Activated CD4-positive, CD25-positive, alpha-beta regulatory T cell treated with anti-CD3 and anti-CD28 coated beads, Interleukin-2, amount 50 U/mL, for 16 hours (primary cell): ENCODE measurements around the gene GPC6.

ENCODE experiments used
- DNase-seq: peaks from one replicate; pipeline ENCODE4 v3.0.0-alpha.2; 2020; ENCODE audit warnings: low read depth, low spot score

Gene GPC6

DNA sequence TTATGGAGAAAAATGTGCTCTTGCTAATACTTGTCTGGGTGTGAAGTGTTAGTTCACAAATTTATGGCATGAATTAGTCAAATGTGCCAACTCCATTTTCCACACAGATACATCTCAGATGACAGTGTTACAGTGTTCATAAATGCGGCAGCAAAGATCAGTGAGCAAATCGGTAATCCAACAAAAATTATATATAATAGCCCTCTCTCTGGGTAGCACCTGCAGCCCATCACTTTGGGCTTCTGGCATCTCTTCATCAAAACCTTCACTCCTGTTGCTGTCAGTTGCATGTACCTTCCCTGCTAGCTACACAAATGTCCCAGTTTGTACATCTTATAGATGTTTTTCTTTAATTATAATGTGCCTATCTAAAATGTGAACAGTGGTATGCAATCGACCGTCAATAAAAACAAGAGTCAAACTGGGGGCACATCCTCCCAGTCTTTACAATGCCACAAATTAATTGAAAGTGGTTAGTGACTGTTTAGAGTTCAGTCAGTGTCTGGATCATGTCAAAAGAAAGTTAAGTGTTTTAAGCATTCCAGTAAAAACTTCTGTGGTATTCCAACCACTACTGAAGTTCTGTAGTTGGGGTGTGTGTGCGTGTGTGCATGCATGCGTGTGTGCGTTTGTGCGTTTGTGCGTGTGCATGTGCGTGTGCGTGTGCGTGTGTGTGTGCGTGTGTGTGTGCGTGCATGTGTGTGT is 804.0 kb downstream of the GPC6 start:
- no peak for DNase-seq

DNA sequence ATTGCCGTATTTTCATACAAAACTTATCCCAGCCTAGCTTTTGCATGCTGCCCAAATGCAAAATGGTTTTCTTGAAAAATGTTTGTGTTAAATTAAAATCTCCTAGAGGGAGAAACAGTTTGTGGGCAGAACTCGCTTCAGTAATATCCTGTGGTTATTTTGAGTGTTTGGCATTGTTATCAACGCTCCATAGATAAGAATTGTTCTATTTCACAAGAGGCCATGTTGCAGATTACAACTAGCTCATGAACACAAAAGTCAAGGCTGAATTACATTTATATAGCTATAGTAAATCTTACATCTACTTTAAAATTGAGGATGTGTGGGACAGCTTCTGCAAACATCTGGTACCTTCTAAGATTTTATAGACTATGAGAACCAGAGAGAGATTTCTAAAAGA is 805.0 kb downstream of the GPC6 start:
- no peak for DNase-seq

DNA sequence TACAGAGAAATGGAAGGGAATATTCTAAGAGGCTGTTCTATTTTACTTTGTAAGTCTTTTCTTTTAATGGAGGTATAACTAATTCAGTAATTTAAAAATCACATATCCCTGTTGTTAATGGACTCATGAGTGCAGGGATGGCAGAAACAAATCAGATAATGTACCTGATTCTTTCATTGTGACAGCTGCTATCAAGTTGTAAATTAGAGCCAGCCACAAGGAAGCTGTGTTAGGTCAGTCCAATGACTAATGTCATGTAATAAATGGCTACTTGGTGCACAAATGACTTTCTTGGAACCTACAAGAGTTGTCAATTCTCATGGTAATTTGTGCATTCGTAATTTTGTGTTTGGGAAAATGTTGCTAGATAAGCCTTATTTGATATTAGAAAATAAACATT is 806.5 kb downstream of the GPC6 start:
- no peak for DNase-seq

DNA sequence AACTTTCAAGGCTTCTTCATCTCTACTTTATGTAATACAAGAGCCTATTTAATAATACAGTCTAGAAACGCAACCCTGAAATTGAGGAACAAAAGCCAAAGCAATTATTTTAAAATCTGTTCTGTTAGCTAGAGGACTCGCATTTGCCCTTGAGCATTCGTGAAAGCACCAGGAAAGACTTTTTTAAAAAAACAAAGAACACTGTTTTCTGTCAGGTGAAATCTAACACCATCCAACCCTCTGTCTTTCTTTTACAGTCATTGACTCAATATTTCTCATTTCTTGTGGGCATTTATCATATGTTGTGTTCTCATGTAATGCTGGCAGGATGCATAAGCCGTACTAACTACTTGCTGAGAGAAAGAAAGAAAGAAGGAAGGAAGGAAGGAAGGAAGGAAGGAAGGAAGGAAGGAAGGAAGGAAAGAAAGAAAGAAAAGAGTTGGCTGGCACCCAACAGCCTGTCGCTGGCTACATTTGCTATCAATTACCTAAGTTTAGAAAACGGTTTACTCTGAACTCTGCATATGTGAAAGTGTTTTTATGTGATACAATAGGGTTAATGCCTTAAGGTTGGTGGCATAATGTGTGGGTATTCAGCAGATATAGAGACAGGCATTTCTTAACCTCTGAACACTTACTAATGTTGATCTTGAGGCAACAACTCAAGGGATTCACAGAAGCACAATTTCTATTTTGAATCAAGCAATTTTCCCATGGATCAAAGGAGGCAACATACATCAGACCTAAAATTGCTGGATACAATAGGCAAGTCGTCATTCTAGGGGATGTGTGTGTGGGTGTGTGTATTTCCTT is 807.4 kb downstream of the GPC6 start:
- no peak for DNase-seq

DNA sequence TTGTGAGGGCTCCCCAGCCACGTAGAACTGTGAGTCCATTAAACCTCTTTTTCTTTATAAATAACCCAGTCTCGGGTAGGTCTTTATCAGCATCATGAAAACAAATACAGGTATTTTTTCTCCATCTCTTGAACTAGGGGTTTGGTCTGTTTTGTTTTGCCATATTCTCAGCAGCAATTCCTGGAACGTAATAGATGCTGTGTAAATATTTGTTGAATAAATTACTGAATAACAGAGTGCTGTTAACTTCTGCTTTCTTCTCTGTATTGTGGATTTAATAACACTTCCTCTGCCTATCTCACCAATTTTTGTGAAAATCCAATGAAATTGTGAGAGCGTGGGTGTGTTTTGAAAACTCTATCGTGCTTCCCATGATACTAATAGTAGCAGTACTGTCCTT is 823.4 kb downstream of the GPC6 start:
- no peak for DNase-seq

DNA sequence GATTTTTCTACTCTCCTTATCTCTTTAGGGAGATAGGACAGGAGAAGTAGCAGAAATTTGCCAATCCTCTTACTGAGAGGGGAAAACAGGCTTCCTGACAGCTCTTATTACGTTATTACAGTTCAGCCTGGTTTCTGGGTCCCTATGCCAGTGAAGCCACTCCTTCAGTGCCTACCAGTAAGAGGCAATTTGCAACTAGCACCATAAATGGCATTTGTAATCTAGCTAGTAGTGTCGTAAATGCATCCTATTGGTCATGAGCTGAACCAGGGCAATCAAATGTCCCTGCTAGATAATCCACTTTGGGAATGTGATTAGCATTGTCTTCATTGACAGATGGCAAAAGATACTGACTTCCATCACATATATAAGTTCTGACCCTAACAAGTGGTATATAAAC is 824.1 kb downstream of the GPC6 start:
- DNase-seq = no peak

DNA sequence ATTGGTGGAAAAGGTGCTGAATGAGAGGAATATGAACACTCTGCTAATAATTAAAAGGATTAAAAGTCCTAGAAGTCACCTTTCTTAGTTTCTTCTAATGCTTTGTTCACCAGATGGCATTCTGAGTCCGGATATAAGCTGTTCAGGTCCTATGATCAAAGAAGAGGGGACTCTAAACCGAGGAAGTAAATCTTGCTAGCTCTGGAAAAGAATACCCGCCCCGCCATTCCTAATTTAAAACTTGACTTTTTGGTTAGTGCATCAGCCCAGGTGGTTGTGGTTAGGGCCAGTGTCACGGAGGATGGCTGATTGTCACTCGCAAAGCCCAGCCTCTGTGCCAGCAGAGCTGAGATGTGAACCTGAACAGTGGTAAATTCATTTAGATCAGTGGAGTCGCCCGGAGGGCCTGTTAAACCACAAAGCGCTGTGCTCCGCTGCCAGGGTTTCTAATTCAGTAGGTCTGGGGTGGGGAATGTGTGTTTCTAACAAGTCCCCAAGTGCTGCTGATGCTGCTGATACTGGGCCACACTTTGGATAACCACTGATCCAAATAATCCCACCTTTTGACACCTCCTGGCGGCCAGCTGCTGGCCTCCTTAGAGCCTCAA is 827.5 kb downstream of the GPC6 start:
- no peak for DNase-seq

DNA sequence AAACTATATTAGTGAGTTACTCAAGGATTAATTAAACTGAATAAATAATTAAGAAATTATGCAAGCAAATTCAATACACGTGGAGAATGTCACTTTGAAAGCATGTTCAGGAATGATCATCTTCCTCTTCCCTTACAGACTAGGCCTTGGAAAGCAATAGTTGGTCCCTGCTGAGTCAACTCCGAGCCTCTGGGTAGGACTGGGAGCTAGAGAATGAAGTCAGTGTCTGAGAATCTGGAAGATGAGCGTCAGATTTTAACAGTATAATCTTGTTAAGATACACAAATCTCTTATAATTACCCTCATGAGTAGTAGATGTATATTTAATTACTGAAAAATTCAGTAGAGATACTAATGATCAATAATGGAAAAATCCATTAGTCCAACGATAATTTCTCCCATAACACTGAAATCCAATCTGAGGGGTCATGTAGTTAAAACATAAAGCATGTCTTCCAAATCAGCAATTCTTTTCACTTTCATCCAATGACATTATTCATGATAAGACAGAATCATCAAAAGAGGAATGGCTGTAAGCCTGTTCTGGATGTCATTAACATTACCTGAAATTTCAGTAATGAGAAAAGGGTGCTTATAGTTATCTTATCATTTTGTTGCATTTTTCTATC is 829.9 kb downstream of the GPC6 start:
- DNase-seq = no peak

DNA sequence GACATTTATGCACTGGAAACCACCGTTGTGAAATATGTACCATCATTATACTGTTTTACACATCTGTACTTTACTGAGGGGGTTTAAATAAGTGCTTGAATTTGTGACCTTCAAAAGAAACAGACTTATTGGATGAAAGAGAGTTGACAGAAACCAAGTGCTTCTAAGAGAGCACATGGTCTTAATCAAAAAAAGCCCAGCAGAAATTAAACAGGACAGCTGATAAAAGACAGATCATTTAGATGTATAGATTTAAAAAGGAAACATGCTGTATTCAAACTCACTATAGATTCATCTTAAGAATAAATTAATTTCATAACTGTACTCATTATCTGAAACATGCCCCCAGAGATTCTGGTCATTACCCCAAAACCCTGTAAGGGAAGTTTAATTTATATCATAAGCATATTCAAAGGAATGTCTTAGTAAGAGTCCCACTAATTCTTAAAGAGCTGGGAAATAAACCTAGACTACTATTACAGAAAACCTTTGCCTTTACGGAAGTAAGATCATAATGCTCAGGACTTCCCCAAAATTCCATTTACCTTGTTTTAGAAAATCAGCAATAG is 831.1 kb downstream of the GPC6 start:
- no peak for DNase-seq

DNA sequence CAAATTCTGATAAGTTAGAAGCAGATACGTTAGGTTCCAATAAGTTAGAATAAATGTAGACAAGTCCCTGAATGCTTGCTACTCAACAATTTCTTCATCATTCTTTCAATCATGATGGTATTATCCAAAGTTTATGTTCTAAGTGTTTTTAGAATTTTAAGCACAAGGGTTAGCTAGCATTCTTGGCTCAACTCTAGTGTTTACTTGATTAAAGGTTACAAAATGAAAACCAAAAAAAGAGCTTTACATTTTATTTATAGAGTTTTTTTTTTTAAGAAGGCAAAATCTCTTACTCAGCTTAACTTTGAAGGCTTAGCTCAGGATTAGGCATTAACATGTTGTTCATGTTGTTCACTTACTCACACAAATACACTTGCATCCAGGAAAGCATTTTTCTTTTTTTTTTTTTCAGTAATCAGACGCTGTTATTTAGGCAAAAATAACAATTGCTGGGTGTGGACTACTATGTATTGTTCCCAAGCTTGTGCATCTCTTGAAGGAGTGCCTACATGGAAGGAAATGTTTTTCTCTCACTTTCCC is 832.3 kb downstream of the GPC6 start:
- no peak for DNase-seq

DNA sequence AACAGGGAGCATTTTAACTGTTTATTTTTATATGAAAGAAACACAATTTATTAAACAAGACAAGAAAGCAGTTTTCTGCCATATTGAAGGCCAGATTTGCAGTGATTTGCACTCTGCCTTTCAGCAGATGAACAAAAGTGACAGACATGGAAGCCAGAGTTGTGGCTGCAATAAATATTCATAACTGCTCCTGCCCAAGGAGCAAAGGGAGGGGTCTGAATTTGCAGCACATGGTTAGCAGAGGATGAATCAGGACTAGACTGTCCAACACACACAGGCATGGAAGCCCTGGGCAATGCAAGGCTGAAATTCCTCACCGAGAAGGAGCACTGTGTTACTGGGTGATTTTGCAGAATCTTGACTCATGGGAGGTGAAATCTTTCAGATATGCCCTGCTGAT is 834.7 kb downstream of the GPC6 start:
- no peak for DNase-seq

DNA sequence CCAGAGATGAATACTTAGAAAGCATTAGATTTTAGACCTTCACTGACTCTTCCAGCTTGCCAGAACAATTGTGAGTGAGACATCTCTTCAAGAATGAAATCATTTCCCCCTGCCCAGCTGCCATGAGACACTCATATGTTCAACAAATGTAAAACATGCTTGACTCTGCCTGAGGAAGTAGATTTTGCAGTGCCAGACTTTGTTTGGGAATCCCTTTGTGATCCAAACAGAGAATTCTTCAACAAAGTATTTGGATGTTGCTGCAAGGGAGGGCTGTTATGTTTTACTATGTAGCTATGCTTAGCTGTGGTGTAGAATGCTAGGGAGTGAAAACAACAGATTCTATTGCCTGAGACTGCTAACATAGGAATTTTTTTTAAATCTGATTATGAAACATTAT is 836.5 kb downstream of the GPC6 start:
- DNase-seq = no peak

DNA sequence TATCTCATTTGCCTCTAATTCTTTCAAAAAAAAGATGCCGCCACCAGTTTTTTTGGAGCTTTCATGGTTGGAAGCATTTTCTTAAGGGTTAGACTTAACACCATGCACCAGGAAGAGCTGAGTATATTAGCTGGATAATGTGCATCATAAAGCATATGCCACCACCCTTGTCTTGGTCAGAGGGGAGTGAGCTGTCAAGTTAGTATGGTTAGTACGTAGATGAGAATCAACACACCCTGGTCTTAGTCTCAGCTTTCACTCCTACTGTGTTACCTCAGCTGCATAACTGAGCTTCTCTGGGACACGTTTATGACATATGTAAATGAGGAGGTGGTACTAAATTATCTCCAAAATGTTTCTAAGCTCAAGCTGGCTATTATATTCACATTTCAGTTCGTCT is 837.2 kb downstream of the GPC6 start:
- DNase-seq = no peak

DNA sequence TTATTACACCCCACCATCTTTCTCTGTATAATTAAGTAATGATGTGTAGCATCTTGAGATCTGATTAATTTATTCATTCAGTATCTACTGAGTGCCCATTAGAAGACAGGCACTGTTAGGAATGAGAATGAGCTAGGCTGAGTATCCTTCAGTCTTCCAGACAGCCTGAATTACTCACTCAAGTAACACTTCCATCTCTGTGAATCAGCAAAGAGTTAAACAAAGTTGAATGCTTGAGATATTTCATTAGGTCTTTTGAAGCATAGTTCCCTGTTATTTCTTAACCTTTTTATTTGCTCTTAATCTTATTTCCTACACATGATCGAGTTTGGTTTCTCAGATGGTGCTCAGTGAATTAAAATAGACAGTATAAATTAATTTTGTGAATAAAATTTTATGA is 839.1 kb downstream of the GPC6 start:
- DNase-seq = no peak

DNA sequence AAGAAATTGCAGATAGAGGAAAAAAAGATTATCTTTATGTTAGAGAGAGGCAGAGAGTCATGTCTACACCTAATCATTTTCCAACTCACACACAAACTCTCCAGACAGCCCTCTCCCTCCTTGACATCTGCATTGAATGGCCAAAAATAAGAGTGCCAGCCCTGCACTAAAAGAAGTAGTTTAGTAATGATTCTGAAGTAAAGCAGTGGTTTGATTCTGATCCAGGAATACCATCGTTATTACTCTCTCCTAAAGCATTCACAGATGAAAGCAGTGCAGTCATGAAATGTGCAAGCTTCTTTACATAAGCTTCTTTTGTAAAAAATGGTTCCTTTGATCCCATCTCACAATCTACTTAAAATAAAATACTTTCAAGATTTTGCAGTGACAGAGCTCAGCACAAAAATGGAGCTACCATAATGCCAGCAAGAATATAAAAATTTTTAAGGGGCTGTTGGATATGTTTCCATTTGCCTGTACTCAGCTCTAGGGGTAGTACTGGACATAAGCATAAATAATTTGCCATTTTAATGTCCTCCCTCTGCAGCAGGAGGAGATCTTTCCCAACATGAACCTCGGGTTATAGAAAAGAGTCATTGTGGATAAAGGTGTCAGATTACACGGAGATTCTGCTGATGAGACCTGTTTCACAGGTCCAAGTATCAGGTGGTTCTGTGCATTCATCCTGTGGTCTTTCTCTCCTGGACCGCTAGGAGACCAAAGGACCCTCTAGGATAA is 846.6 kb downstream of the GPC6 start:
- DNase-seq = no peak

DNA sequence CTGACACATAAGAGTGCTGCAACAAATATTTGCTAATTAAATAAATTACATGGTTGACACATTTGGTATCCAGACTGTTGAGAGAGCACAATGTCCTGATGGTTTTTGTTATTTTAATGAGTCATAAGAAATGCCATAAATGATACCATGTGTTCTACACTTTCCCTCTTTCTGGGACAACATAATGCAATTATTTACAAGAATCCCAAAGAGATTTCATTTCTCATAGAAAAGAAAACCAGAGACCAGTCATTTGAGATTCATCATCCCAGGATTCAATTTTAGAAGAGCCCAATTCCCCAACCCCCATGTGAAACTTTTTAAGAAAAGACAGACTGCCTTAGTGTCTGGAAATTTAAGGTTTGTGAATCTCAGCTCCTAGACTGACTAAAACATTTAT is 853.3 kb downstream of the GPC6 start:
- DNase-seq = no peak

DNA sequence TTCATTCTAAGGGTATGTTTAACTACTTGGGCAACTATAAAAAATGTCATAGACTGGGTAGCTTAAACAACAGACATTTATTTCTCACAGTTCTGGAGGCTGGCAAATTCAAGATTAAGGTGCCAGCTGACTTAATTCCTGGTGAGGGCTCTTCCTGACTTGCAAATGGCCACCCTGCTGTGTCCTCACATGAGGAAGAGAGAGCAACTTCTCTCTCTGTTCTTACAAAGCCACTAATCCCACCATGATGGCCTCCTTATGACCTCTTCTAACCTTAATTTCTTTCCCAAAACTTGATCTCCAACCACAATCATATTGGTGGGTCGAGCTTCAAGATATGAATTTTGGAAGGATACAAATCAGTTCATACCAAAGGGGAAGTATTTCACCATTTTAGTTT is 853.9 kb downstream of the GPC6 start:
- no peak for DNase-seq

DNA sequence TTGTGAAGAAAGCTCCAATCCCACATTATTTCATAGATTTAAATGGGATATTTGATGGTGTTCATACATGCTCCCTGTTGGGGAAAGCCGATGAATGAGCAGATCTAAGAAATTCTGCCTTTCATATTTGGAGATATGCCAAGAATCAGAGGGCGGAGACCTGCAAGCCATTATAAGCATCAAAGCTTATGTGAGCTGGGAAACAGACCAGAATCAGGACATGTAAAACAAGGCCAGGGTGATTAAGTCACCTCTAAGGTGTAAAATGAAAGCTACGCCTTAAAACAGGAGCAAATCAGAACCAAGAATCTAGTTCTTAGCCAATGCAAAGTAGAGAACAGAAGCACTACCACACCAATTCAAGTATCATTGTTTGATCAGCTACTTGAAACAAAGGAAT is 860.5 kb downstream of the GPC6 start:
- DNase-seq = no peak

DNA sequence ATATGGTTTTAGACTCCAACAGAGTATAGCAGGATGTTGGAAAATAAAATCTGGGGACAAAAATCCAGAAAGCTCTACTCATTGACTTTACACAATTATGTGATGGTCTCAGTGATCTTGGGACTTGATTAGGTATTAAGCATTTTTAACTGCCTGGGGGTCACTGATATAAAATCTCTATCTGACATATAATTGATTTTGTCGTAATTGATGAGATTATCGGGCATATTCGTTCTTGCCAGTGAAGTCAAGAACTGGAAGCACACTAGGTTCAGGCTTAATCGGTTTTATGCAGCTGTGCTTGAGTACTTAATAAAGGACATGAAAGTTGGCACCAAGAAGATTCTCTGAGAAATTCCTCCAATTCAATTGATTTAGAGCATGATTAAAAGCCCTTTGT is 862.1 kb downstream of the GPC6 start:
- no peak for DNase-seq

DNA sequence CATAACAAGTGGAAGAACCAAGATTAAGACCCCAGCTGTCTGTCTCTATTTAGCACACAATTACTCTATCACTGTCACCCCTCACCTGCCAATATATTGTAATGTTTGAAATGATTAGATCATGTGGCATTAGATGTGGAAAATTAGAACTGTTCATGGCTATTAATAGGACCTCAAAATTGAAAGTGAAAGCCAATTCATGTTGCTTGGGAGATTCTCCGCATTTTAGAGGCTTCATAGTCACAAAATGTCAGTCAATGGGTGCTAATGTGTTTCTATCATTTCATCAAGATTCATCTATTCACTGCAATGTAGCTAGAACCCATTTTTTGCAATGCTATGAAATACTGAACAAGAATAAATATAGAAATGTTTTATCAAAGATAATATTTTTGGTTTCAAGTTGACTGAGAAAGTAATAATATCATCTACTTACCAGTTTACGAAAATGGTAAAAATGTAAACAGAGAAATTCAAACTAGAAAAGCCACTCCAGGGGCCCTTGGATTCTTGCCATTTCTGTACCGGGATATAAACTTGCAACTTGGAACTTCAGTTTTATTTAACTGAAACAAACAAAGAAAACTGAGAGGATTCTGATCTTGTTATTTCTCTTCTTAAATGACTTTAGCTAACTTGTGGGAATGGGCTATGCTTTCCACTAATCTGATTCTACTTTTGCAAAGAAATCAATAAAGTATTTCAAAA is 864.3 kb downstream of the GPC6 start:
- DNase-seq = no peak
